Hematopoietic multipotent progenitor cell treated with erythropoietin and hydrocortisone succinate and interleukin-3 and kit ligand, for 15 days (in vitro differentiated cells): ENCODE data around the gene ATP5F1D.
A peak's percentile ranks its signal among the peaks of the same experiment; 100 is the strongest.

ENCODE experiments used
- DNase-seq: peaks from one replicate; pipeline ENCODE4 v3.0.0-alpha.2; 2015; ENCODE audit warnings: low spot score

Gene ATP5F1D

DNA sequence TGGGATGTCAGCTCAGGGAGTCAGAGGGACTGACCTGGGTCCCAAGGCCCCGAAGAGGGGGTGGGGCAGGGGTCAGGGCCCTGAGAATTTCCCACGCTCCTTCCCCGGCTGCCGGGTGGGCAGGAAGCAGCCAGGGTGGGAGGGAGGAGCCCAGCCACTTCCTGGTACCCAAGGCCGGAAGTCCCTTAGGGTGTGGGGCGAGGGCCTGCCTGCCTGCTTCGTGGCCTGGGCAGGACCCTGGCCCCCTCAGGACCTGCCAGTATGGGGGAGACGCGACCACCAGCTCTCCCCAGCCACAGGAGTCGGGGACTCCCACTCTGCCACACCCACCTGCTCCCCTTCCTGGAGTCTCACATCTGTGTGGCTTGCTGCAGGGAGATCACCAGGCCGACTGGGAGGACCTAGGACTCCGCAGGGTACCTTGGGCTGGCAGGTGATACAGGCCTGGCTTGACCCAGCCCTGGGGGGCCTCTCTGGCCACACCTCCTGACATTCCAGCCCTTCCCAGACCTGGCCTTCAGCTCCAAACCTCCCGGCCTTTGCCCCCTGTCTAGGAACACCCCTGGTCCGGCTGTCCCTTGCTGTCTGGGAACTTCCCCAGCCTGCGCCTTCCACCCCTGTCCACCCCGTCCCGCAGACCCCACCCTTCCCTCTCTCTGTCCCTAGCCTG, 17.8 kb downstream of the ATP5F1D start:
- DNase-seq, result peak; percentile 41

DNA sequence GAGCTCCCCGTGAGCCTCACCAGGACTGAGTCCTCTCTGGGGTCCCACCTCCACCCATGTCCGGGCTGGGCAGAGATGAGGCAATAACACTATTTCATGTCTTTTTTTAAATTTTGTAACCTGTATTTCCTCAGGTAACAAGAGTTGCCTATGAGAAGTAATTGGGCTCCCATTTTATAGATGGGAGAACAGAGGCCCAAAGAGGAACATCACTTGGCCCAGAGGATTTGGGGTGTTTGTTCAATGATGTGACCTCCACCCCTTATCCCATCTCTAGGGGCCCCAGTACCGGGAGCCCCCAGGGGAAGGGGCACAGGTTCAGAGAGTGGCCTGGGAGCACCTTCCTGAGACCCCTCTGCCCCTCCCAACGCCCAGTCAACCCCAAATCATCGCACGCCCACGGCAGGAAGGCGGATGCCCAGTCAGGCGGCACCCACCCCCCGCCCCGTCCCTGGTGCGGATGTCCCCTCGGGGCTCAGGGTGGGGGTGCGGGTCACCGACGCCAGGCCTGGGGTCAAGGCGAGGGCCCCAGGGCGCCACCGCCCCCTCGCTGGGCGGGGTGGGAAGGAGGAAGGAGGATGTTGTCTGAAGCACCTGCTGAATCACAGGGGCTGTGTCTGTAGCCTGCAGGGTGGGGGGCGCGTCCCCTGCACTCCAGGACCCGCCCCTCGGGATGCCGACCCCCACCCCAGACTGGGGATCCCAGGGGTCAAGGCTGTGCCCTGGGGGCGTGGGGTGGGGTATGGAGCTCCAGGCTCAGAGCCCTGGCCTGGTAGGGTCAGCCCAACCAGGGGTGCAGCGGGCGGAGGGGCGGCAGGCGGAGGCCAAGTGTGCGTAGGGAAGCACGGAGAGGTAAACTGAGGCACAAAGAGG, 18.6 kb downstream of the ATP5F1D start:
- DNase-seq, result no peak

DNA sequence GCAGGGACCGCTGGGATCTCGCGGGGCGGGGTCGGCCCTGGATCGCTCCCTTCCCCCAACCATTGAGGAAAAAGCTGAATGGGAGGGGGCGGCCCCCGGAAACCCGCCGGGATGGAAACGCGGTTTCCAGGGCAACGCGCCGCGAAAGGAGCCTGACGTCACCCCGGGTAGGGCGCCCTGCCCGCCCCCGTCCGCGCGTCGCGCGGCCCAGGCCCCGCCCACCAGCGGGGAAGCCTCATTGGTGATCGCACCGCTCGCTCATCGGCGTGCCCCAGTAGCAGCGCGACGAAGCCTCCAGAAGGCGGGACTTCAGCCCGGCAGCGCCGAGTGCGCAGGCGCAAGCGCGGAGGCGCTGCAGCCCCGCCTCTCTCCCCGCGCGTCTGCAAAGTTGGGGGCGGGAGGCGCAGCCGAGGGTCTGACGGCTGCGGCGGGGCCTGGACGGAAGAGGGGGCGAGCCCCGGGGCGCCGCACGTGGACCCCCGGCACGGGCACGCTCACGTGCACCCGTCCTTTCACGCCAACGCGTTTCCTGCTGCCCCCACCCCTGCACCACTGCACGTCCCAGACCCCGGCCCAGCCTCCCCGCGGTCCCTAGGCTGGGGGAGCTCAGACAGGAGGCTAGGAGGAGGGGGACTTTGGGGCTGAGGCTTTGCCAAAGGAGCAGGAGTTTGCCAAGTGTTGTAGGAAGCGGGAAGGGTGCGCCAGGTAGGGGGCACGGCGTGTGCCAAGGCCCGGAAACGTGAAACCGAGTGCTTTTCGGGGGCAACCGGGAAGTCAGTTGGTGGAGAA, 19.4 kb downstream of the ATP5F1D start:
- DNase-seq, result peak; percentile 97

DNA sequence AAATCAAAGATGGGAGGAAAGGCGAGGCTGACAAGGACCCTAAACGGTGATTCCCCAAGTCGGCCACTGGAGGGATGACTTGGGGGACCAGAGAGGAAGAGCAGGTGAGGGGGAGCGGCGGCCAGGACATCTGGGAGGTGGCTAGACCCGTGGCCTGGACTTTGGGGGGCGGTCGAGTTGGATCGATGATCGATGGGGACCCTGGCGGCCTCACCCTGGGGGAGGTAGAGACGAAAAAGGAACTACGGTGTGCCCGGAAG, 19.9 kb downstream of the ATP5F1D start:
- DNase-seq, result peak; percentile 49

DNA sequence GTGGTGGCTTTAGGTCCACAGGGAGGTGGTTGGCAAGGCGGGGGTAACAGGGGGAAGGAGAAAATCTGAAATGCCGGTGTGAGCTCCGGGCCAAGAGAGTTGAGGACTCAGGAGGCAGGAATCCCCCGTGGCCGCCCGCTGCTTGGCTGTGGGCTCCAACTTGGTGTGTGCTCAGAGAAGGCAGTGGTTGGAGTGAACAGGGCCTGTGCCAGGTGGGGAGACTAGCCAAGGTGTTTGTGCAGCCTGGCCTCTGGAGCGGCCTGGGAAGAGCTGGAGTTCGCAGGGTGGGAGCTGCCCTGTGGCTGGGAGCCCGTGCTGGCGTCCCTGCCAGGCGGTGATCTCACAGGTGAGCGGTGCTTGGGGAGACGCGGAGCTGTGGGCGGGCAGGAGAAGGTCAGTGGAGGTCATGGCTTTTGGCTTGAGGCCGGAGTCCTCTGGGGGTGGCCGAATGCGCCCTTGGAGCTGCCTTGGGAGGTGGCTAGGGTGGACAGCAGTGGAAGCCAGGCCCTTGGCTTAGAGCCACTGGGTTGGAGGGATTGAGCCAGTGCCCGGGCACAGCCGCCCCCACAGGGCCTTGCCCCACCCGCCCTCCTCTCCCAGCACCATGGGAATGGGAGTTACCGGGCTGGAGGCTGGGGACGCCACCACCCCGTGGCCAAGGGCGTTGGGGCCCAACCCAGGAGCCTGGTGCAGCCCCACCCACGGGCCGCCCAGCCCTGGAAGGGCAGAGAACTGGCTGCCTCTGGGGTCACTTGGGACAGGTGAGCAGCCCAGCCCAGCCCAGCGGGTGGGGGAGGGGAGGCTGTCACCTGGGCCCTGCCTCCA, 20.5 kb downstream of the ATP5F1D start:
- peak; percentile 69 for DNase-seq

DNA sequence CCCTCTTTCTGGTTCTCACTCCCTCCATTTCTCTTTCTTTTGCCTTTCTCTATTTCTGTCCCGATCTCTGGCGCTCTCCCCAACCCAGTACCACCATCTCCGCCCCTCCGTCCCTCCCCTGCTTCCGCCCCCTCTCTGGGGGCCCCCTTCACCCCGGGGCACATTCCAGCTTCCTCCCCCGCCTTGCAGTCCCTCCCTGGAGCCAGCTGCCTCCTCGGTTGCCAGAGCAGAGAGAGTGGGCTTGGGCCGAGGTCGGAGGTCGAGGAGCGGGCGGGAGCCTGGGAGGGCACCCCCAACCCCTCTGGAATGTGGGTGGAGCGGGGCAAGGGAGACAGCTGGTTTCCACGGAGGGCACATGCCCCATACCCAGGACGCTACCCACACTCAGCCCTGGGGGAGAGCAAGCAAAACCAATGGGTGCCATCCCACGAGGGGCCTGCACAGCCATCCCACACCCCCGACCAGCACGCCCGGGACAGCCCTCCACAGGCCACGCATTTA, 21.1 kb downstream of the ATP5F1D start:
- no peak for DNase-seq

DNA sequence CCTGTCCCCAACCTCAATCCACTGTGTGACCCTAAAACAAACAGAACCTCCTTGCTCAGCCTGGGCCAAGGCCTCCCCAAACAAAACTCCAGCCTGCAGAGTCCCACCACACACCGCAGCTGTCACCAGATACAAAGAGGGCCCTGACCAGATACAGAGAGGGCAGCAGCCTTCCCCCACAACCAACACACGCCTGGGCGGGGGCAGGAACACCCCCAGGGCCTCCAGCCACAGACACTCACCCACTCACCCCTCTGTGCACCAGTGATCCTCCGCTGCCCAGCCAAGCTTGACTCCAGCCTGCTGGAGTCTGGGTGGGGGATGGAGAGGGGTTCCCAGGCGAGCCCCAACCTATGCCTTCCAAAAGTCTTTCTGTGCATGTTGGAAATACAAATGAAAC, 21.6 kb downstream of the ATP5F1D start:
- DNase-seq, result no peak

DNA sequence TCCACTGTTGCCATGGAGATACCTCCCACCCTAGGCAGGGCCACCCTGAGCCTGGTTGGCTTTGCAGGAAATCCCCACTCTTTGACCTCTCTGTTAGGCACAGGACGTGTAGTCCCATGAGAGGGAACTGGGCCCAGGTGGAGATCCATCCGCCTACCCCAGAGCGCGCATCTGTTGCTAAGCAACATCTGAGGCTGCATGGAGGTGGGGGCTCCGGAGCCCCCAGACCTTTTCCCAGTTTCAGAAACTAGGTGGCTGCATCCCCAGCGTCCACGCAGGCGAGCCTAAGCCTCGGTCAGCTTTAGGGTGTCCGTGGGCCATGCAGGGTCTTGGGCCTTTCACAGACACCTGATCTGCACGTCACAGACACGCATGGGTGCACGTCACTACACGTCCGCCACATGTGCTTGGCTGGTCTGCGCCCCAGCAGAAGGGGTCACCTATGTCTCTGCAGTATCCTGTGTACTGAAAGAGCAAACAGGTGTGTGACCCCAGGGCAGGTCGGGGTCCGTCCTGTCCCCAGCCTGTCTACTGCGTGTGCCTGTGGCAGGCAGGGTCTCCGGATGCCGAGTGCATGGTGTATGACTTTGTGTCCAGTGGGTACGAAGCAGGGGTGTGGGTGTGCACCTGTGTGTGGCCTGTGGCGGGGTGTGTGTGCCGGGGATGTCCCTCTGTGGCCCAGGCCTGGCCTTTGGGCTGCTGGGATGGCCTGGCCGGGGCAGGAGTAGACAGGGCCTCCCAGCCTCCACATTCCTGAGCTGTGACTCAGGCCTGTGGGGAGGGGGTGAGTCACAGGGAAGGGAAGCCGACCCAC, 23.5 kb downstream of the ATP5F1D start:
- DNase-seq, result no peak

DNA sequence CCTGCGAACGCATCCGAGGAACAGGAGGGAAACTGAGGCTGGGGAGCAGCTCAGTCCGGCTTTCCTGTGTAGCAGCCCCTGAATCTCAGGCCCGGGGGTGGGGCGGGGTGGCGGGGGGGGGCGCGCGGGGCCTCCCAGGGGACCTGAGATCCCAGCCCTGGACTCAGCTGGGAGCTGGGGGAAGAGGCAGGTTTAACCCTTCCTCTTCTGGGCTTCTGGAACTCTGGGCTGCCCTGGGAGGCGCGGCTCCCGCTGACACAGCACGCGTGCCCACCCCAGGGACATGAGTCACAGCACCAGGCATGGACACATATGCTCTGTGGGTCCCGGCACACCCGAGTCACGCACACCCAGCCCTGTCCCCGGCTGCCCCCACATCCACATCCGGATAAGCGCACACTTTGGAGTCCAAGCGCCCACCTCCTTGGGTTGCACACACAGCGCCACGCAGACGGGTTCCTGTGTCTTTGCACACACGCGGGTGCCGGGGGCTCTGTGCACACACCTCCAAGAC, 24.1 kb downstream of the ATP5F1D start:
- peak; percentile 71 for DNase-seq

DNA sequence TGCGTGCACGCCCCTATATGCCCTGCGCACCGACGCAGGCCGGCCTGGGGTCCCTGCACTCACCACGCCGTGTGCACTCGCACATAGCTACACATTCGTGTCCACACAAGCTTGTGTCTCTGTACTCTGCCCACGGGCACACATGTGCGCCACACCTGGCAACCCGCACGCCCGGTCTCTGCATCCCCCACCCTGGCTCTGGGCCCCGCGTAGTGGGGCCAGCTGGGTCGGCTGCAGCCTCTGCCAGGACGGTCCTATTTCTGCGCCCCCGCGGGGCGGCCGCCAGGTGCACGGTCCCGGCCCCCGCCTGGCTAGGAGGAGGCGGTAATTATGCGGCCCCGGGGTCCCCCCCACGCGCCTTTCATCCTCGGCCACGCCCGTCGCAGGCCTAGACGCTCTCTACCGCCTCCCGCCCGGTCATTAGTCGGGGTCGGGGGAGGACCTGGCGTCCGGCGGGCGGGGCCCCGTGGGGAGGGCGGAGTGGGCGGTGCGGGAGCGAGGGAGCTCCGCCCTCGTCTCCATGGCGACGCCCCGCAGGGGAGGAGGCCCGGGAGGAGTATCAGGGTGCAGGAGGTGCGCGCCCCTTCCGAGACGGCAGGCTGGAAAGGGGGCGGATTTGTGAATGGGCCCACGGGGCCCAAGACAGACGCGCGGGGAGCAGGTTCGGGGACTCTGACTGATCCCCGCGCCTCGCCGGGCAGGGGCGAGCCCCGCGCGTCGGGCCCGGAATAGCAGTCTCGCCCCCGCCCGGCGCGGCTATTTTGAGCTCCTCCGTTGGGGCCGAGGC, 24.8 kb downstream of the ATP5F1D start:
- DNase-seq, result peak; percentile 91

DNA sequence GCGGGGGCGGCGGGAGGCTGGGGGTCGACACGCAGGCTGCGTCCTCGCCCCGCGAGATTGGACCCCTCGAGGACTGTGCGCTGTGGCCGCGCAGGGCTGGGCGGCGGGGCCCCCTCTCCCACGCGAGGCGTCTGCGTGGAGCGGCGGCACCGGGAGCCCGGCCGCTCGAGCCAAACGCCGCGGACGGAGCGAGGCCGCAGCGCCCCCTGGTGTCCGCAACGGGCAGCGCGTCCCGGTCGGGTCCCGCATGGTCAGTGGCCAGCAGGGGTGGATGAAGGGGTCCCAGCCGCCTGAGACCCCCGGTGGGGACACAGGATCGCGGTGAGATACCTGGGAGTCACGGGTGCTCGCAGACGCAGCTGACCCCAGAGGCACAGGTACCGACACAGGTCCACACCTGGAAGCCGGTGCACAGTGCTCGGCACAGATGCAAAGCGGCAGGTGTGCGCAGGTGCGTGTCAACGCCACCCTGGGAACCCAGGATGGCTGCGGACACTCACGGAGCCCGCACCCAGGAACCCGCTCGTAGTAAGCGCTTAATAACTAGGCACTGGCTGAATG, 25.4 kb downstream of the ATP5F1D start:
- peak; percentile 76 for DNase-seq

DNA sequence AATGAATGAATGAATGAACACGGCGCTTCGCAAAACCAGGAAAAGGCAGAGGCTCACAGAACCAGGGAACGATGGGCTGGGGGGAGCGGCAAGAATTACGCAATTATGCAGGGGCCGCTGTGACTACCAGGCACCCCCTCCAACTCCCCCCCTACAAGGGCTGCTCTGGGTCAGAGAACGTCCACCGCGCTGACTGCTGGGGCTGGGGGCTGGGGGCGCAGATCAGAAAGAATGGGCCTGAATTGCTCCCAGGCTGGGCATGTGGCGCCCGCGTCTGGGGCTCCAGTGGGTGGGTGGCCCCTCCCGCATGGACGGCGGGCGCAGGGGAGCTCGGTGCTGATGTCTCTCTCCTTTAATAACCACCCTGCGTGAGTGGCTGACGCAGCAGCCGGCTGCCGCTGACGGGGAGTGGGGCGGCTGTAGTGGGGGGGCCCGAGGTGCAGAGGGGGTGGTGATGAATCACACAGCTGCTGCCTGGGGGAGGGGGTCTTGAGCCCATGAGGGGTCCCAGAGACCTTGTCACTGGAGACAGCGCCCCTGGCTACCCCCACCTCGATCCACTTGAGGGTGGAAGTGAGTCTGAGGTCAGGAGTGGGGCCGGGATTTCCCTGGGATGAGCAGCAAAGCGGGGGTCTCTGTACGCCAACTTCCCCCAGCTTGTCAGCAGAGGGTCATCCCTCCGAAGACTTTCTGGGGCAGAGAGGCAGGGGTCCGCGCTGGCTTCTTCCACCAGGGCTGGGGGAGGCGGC, 26.1 kb downstream of the ATP5F1D start:
- DNase-seq, result no peak

DNA sequence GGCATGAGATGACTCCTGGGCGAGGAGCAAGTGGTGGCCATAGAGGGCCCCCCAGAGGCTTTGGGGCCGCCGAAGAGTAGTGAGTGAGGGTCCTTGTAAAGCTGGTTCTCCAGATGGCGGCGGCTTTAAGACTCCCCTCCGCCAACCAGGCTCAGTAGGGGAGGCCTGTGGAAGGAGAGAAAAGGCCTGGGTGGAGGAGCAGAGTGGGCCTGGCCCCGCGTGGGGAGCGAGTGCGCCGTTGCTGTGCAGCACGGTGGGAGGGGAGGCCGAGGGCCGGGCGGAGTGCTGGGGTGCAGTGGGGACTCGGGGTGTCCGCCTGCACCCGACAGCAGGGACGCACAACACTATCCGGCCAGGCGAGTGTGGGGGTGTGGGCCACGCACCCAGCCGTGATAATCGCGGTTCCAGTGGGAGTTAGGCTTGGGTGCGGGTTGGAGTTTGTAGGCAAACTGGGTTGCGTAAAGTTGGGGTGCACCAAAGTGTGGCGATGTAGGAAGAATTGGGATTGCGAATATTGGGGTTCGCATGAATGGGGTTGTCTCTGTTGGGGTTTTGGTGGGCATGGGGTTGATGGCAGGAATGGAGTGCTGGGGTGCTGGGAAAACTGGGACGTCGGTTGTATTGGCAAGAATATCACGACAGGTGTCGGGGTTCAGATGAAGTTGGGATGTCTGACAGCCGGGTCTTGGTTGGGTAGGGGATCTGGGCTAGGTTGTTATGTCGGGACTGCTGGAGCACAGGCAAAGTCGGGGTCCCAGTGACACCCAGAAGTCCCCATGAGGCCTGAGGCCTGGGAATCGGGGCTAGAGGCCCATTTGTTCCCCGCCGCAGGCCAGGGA, 26.9 kb downstream of the ATP5F1D start:
- no peak for DNase-seq

DNA sequence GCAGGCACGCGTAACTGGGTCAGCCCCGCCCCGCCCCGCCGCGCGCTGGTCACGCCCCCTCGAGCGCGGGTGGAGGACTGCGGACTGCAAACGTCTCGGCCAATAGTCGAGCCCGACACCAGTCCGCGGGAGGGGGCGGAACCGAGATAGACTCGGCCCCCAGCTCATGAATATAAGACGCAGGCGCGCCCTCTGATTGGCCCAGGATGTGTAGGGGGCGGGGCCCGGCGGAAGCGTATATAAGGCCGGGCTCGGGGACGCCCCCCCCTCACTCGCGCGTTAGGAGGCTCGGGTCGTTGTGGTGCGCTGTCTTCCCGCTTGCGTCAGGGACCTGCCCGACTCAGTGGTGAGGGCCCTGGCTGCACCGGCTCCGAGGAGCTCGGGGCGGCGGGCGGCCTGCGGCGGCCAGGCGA, 27.5 kb downstream of the ATP5F1D start, which contains the start of gene CIRBP:
Gene CIRBP (plus strand): TSS at position 268 of the 413 bp plus-strand sequence. CDS start 1,602 bp downstream, outside the sequence.
- peak; percentile 99 for DNase-seq

DNA sequence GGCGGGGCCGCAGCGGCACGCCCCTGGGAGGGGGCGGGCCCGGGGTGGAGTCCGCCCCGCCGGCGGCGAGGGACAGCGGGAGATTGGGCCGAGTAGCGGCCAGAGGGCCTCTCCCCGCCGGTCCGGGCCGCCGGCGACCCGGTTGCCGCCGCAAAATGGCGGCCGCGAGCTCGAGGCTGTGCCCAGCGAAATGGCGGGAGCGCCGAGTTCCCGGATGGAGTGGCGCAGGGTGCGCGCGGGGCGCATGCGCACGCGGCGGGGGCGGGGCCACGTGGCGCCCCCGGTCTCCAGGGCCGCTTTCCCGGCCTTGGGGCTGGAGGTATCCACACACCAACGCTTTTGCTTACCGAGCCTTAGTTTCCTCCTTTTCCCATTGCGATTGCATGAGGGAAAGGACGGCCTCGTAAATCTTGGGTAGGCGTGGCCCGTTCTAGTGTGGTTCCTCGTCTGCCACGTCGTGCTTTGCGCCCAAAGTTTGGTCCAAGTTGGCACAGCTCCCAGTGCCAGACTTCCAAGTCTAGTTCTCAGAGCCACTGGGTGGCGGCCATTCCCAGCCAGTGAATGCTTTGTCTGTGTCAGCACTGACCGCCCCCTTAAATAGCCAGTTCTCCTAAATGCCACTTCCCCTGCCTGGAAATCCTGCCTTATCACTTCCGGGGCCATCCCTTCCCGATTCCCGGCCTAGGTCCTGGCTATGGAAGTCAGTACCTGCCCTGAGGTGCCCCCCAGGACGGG, 28.1 kb downstream of the ATP5F1D start:
- DNase-seq, result peak; percentile 87

DNA sequence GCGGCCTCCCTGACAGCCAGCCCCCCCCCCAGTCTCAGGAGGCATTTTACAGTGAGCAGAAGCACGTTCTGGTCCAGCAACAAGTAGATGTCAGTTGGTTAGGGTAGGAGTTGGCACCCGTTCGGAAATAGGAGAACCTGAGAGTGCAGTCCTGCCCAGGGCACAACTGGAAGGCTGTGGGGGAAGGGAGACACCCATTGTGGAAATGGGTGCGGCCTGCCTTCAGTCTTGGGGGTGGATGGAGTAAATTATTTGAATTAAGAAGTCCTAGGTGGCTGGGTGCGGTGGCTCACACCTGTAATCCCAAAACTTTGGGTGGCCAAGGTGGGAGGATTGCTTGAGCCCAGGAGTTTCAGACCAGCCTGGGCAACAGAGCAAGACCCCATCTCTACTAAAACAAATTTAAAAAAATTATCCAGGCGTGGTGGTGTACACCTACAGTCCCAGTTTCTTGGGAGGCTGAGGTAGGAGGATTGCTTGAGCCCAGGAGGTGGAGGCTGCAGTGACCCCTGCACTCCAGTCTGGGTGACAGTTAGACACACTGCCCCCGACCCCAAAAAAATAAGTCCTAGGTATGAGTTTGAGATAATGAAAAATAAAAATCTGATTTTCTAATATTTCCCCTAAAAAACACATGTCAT, 28.8 kb downstream of the ATP5F1D start:
- DNase-seq, result no peak
